ENCODE data around the gene SUN5. TPM values are rescaled to one million over a fixed set of nuclear protein-coding genes. Genes with fewer than 3 reads are reported as not detected.
A peak's percentile ranks its signal among the peaks of the same experiment; 100 is the strongest.

The SUN5 gene
- total RNA-seq, 4 donors from 2014 or later, result not detected

GRCh38 chr20:33005132-33005566, 916 bp upstream of the SUN5 start:
- no peaks in the 10 kb centered on the region for H3K9me3 ChIP-seq
- TF ChIP-seq, protein P1, sequence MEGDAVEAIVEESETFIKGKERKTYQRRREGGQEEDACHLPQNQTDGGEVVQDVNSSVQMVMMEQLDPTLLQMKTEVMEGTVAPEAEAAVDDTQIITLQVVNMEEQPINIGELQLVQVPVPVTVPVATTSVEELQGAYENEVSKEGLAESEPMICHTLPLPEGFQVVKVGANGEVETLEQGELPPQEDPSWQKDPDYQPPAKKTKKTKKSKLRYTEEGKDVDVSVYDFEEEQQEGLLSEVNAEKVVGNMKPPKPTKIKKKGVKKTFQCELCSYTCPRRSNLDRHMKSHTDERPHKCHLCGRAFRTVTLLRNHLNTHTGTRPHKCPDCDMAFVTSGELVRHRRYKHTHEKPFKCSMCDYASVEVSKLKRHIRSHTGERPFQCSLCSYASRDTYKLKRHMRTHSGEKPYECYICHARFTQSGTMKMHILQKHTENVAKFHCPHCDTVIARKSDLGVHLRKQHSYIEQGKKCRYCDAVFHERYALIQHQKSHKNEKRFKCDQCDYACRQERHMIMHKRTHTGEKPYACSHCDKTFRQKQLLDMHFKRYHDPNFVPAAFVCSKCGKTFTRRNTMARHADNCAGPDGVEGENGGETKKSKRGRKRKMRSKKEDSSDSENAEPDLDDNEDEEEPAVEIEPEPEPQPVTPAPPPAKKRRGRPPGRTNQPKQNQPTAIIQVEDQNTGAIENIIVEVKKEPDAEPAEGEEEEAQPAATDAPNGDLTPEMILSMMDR (IDR thresholded peaks at IDR 0.05), result peak in 1 of 6 experiments; percentile 13
- TF ChIP-seq POLR2A (IDR thresholded peaks at IDR 0.05), result no peak
- no peak overlapping the region for H3K27ac ChIP-seq
- intact Hi-C loops (cut with DNase I), result no loop called here
- 48 to 66% methylated on average over 4 of the region's 4 CpGs for WGBS, 2 donors
- no peaks in the 10 kb centered on the region for H3K36me3 ChIP-seq
- H3K4me1 ChIP-seq, result peaks cover 5 to 10% of the 10 kb centered on the region in 2 donors
- H3K27me3 ChIP-seq, result no peaks in the 10 kb centered on the region
- DNase-seq, result no peak
- no peak overlapping the region for H3K4me3 ChIP-seq (replicated peaks in 1 of 3)

GRCh38 chr20:33002087-33002808, 2.0 kb downstream of the SUN5 start:
- intact Hi-C loops (cut with DNase I), result no loop called here
- H3K36me3 ChIP-seq, result no peaks in the 10 kb centered on the region
- TF ChIP-seq POLR2A (IDR thresholded peaks at IDR 0.05), result no peak
- TF ChIP-seq, protein P1 (IDR thresholded peaks at IDR 0.05), result no peak
- no peak overlapping the region for H3K27ac ChIP-seq
- DNase-seq, result no peak
- H3K9me3 ChIP-seq, result no peaks in the 10 kb centered on the region
- H3K4me3 ChIP-seq (replicated peaks in 1 of 3), result no peak overlapping the region
- no peaks in the 10 kb centered on the region for H3K4me1 ChIP-seq
- no peaks in the 10 kb centered on the region for H3K27me3 ChIP-seq
- WGBS, 2 donors, result 81 to 82% methylated on average over 4 to 7 of the region's 7 CpGs

DNA sequence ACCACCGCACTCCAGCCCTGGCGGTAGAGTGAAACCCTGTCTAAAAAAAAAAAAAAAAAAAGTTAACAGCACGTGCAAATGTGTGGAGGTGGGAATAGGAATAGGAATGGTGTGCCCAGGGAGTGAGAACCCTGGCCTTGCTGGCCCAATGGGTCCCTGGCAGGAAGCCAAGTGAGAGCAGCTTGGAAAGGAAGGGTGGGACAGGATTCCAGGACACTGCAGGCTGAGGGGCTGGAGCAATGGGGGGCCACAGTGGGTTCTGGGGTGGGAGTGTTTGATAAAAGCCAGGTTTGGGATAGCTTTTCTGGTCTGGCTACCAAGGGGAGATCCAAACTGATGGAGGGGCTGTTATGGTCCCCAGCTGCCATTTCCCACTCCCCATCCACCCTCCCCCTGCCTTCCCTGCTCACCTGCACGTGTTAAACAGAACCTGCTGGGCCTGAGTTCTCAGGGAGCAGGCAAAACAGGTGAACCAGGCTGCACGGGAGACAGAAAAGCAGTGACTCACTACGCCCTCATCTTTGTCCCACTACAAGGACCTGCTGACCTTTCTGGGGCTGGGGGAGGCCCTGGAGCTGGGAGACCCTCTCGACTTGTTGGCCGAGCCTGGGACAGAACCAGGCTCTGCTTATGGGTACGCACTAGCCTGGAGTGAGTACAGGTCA, 3.3 kb downstream of the SUN5 start:
- TF ChIP-seq, protein P1 (IDR thresholded peaks at IDR 0.05), result no peak
- TF ChIP-seq POLR2A (IDR thresholded peaks at IDR 0.05), result no peak
- no peak for DNase-seq
- H3K36me3 ChIP-seq, result no peaks in the 10 kb centered on the region
- no peaks in the 10 kb centered on the region for H3K27me3 ChIP-seq
- no peak overlapping the region for H3K27ac ChIP-seq
- WGBS, 2 donors, result 63 to 65% methylated on average over 9 of the region's 9 CpGs
- H3K4me3 ChIP-seq (replicated peaks in 1 of 3), result no peak overlapping the region
- intact Hi-C loops (cut with DNase I), result no loop called here
- H3K4me1 ChIP-seq, result no peaks in the 10 kb centered on the region
- H3K9me3 ChIP-seq, result no peaks in the 10 kb centered on the region

GRCh38 chr20:32999603-33000250, 4.5 kb downstream of the SUN5 start:
- no peak for DNase-seq
- H3K4me1 ChIP-seq, result no peaks in the 10 kb centered on the region
- H3K27ac ChIP-seq, result no peak overlapping the region
- H3K27me3 ChIP-seq, result no peaks in the 10 kb centered on the region
- TF ChIP-seq POLR2A (IDR thresholded peaks at IDR 0.05), result no peak
- TF ChIP-seq, protein P1 (IDR thresholded peaks at IDR 0.05), result no peak
- H3K4me3 ChIP-seq (replicated peaks in 1 of 3), result no peak overlapping the region
- H3K9me3 ChIP-seq, result no peaks in the 10 kb centered on the region
- intact Hi-C loops (cut with DNase I), result no loop called here
- 71 to 77% methylated on average over 9 of the region's 9 CpGs for WGBS, 2 donors
- no peaks in the 10 kb centered on the region for H3K36me3 ChIP-seq

- no peak for TF ChIP-seq POLR2A (IDR thresholded peaks at IDR 0.05)
- TF ChIP-seq, protein P1 (IDR thresholded peaks at IDR 0.05), result no peak
- Histone ChIP-seq H3K27ac (no peak overlapping the region), H3K36me3 (no peaks in the 10 kb centered on the region), H3K27me3 (no peaks in the 10 kb centered on the region), H3K4me1 (no peaks in the 10 kb centered on the region), H3K4me3 (replicated peaks in 1 of 3) (no peak overlapping the region), H3K9me3 (no peaks in the 10 kb centered on the region)
- intact Hi-C loops (cut with DNase I), result no loop called here
- WGBS, 2 donors, result 76 to 95% methylated on average over 2 of the region's 2 CpGs
- DNase-seq, result no peak
These were observed 6.8 kb downstream of the SUN5 start for GRCh38 chr20:32997431-32997830.
